H7 (cell line): ENCODE data around the gene NT5C3B. TPM values are rescaled to one million over a fixed set of nuclear protein-coding genes. Genes with fewer than 3 reads are reported as not detected.
A peak's percentile ranks its signal among the peaks of the same experiment; 100 is the strongest.

ENCODE experiments used
- DNase-seq: peaks from one replicate; pipeline ENCODE4 v3.0.0; 2012
- H3K27me3 ChIP-seq: 2 replicates; pipeline ENCODE4 v1.6.0; 2011; ENCODE audit warnings: mild to moderate bottlenecking, low read length; ENCODE audit not compliant: control insufficient read depth, insufficient read depth
- H3K36me3 ChIP-seq: replicated peaks from 2 replicates; pipeline ENCODE4 v1.5.1; 2011; ENCODE audit warnings: low read length; ENCODE audit not compliant: control insufficient read depth, insufficient read depth
- H3K4me3 ChIP-seq: 2 replicates; pipeline ENCODE4 v1.5.1; 2011; ENCODE audit warnings: low read depth, mild to moderate bottlenecking, control low read depth, low read length, moderate library complexity; ENCODE audit not compliant: insufficient read depth
- total RNA-seq: library from RNA; depleted of rRNA; stranded (reverse); fragments of >200 nt; shearing (Covaris generic); gene quantifications from 2 replicates; pipeline ENCODE4 v1.2.3, GENCODE V29; 2014

NT5C3B gene
- total RNA-seq, 1 experiment from 2014 or later: 77.1 TPM

DNA sequence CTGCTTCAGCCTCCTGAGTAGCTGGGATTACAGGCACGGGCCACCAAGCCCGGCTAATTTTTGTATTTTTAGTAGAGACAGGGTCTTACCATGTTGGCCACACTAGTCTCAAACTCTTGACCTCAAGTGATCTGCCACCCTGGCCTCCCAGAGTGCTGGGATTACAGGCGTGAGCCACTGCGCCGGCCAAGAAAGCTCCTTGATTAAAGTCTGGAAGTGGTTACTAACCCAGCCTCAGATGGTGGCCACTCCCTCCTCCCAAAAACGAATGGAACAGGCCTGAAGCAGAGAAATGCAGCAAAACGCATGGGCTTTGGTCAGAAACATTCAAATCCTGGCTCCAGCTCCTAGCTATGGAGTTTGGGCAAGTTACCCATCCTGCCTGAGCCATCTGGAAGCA is 11.9 kb downstream of the NT5C3B start:
- H3K27me3 ChIP-seq: no peaks in the 10 kb centered on the region

GRCh38 chr17:41823580-41823979 is 12.5 kb downstream of the NT5C3B start:
- peaks cover 13% of the 10 kb centered on the region for H3K36me3 ChIP-seq
- no peak for DNase-seq

More for the DNA sequence above, 11.9 kb downstream of the NT5C3B start:
- no peak for DNase-seq
- Histone ChIP-seq H3K36me3 (peaks cover 12% of the 10 kb centered on the region), H3K4me3 (no peak overlapping the region)

GRCh38 chr17:41823141-41823524 is 12.9 kb downstream of the NT5C3B start:
- H3K36me3 ChIP-seq: peaks cover 14% of the 10 kb centered on the region
- no peak overlapping the region for H3K4me3 ChIP-seq
- DNase-seq: no peak
- H3K27me3 ChIP-seq: no peaks in the 10 kb centered on the region

More at GRCh38 chr17:41823580-41823979, 12.5 kb downstream of the NT5C3B start:
- H3K4me3 ChIP-seq: no peak overlapping the region
- no peaks in the 10 kb centered on the region for H3K27me3 ChIP-seq

DNA sequence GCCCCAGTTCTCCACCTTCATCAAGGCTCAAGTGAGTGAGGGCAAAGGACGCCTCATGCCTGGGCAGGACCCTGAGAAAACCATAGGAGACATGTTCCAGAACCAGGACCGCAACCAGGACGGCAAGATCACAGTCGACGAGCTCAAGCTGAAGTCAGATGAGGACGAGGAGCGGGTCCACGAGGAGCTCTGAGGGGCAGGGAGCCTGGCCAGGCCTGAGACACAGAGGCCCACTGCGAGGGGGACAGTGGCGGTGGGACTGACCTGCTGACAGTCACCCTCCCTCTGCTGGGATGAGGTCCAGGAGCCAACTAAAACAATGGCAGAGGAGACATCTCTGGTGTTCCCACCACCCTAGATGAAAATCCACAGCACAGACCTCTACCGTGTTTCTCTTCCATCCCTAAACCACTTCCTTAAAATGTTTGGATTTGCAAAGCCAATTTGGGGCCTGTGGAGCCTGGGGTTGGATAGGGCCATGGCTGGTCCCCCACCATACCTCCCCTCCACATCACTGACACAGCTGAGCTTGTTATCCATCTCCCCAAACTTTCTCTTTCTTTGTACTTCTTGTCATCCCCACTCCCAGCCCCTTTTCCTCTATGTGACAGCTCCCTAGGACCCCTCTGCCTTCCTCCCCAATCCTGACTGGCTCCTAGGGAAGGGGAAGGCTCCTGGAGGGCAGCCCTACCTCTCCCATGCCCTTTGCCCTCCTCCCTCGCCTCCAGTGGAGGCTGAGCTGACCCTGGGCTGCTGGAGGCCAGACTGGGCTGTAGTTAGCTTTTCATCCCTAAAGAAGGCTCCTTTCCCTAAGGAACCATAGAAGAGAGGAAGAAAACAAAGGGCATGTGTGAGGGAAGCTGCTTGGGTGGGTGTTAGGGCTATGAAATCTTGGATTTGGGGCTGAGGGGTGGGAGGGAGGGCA is 13.6 kb downstream of the NT5C3B start:
- Histone ChIP-seq H3K4me3 (no peak overlapping the region), H3K27me3 (no peaks in the 10 kb centered on the region), H3K36me3 (peaks cover 14% of the 10 kb centered on the region)
- no peak for DNase-seq

DNA sequence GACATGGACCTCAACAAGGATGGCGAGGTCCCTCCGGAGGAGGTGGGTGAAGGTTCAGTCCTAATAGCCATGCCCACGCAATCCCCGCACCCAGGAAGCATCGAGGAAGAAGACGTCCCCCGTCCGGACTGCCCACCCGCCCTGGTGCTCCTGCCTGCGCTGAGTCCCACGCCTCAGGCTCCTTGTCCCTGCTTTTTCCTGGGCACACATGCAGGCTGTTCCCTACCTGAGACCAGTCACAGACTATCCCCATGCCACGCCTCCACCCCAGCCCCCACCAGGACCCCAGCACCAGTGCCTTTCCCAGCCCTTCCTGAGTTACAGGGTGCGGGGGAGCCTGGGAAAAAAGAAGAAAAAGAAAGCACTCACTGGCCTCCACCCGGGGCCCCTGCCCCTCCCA is 14.3 kb downstream of the NT5C3B start:
- Histone ChIP-seq H3K4me3 (no peak overlapping the region), H3K27me3 (no peaks in the 10 kb centered on the region), H3K36me3 (peaks cover 12% of the 10 kb centered on the region)
- peak; percentile 49 for DNase-seq

DNA sequence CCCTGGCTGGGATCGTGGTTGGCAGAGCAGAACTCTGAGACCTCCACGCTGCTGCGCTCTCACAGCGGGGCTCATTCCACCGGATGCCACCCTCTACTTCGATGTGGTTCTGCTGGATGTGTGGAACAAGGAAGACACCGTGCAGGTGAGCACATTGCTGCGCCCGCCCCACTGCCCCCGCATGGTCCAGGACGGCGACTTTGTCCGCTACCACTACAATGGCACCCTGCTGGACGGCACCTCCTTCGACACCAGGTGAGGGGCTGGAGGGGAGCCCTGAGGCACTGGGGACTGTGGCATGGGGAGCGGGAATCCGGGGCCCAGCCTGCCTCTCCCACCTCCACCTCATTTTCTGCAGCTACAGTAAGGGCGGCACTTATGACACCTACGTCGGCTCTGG is 18.0 kb downstream of the NT5C3B start:
- H3K4me3 ChIP-seq: no peak overlapping the region
- no peak for DNase-seq

GRCh38 chr17:41816637-41817320 is 19.3 kb downstream of the NT5C3B start:
- Histone ChIP-seq H3K27me3 (no peaks in the 10 kb centered on the region), H3K36me3 (peaks cover 6% of the 10 kb centered on the region), H3K4me3 (no peak overlapping the region)
- no peak for DNase-seq

More for the DNA sequence above, 18.0 kb downstream of the NT5C3B start:
- Histone ChIP-seq H3K27me3 (no peaks in the 10 kb centered on the region), H3K36me3 (peaks cover 9% of the 10 kb centered on the region)

DNA sequence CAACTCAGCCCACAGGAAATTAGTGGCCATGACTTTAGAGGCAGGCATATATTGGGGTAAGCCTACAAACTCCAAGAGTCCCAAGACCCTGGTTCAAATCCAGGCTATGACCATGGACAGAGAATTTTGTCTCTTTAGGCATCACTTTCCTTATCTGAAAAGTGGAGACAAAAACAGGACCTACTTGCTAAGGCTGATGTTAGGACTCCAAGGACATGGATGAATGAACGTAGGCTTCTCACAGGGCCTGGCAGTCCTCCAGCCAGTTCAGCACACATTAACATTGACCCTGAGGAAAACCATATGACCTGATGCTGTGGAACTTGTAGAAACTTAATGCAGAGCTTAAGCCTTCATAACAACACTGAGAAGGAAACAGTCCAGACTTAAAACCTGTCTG is 21.8 kb downstream of the NT5C3B start:
- DNase-seq: no peak
- Histone ChIP-seq H3K27me3 (peaks cover 10% of the 10 kb centered on the region), H3K36me3 (peaks cover 4% of the 10 kb centered on the region), H3K4me3 (no peak overlapping the region)

- peaks cover 2% of the 10 kb centered on the region for H3K36me3 ChIP-seq
- H3K27me3 ChIP-seq: peaks cover 10% of the 10 kb centered on the region
- DNase-seq: no peak
- H3K4me3 ChIP-seq: peak overlapping the region; percentile 82
These were observed 22.3 kb downstream of the NT5C3B start for GRCh38 chr17:41813699-41814124.

GRCh38 chr17:41813152-41813680 is 22.8 kb downstream of the NT5C3B start:
- H3K36me3 ChIP-seq: no peaks in the 10 kb centered on the region; the same call in 1 of the 2 replicates
- no peak for DNase-seq
- peaks cover 10% of the 10 kb centered on the region for H3K27me3 ChIP-seq

GRCh38 chr17:41812381-41813151 is 23.5 kb downstream of the NT5C3B start, which contains the start of gene FKBP10:
Gene FKBP10, plus strand, starts transcription at chr17:41813004. Its CDS starts 31 bp downstream, at chr17:41813035.
- DNase-seq: peak; percentile 99
- Histone ChIP-seq H3K27me3 (peaks cover 10% of the 10 kb centered on the region), H3K4me3 (peak within 1 kb of the TSS; percentile 82), H3K36me3 (peaks cover 2% of the 10 kb centered on the region)

More at GRCh38 chr17:41813152-41813680, 22.8 kb downstream of the NT5C3B start:
- peak overlapping the region; percentile 82 for H3K4me3 ChIP-seq

- DNase-seq: peak; percentile 95
- Histone ChIP-seq H3K4me3 (peak within 1 kb of the TSS; percentile 82), H3K36me3 (peaks cover 2% of the 10 kb centered on the region), H3K27me3 (peaks cover 10% of the 10 kb centered on the region)
These were observed 24.3 kb downstream of the NT5C3B start, which contains the start of gene P3H4 for GRCh38 chr17:41811549-41812380. Gene P3H4, minus strand, starts transcription at chr17:41811949. Its CDS starts 34 bp downstream, at chr17:41811915.
